Brain microvascular endothelial cell (primary cell): Measurements from ENCODE around the gene EMC6.
A peak's percentile ranks its signal among the peaks of the same experiment; 100 is the strongest.

Source experiments
- DNase-seq: peaks from one replicate; pipeline ENCODE4 v3.0.0-alpha.2; 2020
- H3K27ac ChIP-seq: fragments of 250-450 bp; sonication (Bioruptor Pico); 2 replicates; pipeline ENCODE4 v1.5.1; 2020; ENCODE audit warnings: mild to moderate bottlenecking, moderate library complexity
- H3K27me3 ChIP-seq: fragments of 250-450 bp; sonication (Bioruptor Pico); replicated peaks from 2 replicates; pipeline ENCODE4 v1.5.1; 2020; ENCODE audit warnings: mild to moderate bottlenecking
- H3K36me3 ChIP-seq: fragments of 250-450 bp; sonication (Bioruptor Pico); replicated peaks from 2 replicates; pipeline ENCODE4 v1.5.1; 2020; ENCODE audit warnings: mild to moderate bottlenecking
- H3K4me3 ChIP-seq: 2 replicates; pipeline ENCODE4 v1.5.1; 2011; ENCODE audit warnings: low read depth, mild to moderate bottlenecking, control low read depth, low read length, moderate library complexity
- in situ Hi-C: cut with HindIII; loops from 2 replicates; pipeline ENCODE4 v1.10.0; 2017; ENCODE audit warnings: low sequenced_read_pairs, low pct_ligation_motif_present
- TF ChIP-seq, protein P1 (sequence below): IDR thresholded peaks from 2 replicates; pipeline ENCODE4 v1.5.1; 2011; ENCODE audit warnings: low read depth, mild to moderate bottlenecking, moderate library complexity, low read length, control low read depth, inconsistent platforms; ENCODE audit errors: missing control alignments

Gene EMC6

DNA sequence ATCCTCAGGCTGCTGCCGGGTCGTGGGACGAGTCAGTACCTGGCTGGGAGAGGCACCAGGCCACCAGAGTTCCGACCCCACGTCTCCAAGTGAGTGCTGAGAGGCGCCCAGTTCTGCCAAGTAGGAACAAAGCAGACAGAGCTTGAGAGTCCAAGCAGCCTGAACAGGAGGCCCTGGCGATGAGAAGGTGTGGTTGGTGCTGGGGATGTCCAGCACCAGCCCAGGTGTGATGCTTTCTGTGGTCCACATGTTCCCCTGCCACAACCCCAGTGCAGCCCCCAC lies 11.1 kb upstream of the EMC6 start:
- H3K36me3 ChIP-seq: peaks cover 3% of the 10 kb centered on the region
- in situ Hi-C loops: no loop called here
- H3K27ac ChIP-seq: no peak overlapping the region
- no peaks in the 10 kb centered on the region for H3K27me3 ChIP-seq
- no peak overlapping the region for H3K4me3 ChIP-seq
- no peak for DNase-seq
- TF ChIP-seq, protein P1, sequence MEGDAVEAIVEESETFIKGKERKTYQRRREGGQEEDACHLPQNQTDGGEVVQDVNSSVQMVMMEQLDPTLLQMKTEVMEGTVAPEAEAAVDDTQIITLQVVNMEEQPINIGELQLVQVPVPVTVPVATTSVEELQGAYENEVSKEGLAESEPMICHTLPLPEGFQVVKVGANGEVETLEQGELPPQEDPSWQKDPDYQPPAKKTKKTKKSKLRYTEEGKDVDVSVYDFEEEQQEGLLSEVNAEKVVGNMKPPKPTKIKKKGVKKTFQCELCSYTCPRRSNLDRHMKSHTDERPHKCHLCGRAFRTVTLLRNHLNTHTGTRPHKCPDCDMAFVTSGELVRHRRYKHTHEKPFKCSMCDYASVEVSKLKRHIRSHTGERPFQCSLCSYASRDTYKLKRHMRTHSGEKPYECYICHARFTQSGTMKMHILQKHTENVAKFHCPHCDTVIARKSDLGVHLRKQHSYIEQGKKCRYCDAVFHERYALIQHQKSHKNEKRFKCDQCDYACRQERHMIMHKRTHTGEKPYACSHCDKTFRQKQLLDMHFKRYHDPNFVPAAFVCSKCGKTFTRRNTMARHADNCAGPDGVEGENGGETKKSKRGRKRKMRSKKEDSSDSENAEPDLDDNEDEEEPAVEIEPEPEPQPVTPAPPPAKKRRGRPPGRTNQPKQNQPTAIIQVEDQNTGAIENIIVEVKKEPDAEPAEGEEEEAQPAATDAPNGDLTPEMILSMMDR: no peak

DNA sequence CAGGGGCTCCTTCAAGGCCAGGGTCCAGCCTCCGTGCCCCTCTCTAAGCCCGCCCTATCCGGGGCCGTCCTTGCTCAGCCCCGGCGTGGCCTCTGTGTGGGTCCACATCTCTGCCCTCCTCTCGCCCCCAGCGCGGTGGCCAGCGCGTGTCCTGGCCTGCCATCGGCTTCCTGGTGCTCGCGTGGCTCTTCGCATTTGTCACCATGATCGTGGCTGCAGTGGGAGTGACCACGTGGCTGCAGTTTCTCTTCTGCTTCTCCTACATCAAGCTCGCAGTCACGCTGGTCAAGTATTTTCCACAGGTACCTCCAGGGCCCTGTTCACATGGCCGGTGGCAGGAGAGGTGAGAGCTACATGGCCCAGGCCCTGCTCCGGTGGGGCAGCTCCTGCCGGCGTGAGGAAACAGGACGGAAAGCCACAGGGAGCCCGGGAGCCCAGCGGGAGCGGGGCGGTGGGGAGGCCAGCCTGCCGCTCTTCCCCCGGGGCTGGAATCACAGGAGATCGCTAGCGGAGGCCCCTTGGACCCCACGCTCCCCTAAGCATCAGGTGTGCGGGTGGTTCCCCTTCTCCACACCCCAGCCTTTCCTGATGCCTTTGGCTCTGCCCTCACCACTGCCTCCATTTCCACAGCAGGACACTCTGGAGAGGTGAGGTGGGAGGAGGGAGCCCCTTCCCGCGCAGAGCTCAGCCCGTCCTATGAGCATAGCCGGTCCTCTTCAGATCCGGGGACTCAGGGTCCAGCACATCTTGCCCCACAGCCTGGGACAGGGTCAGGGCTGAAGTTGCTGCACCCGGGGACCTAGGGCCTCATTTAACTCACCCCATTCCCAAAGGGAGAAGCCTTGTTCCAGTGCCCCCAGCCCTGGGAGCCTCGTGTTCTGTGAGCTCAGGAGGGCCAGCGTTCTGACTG lies 10.5 kb upstream of the EMC6 start:
- Histone ChIP-seq H3K27me3 (no peaks in the 10 kb centered on the region), H3K36me3 (peaks cover 5% of the 10 kb centered on the region), H3K27ac (no peak overlapping the region), H3K4me3 (no peak overlapping the region)
- TF ChIP-seq, protein P1: no peak
- no peak for DNase-seq
- in situ Hi-C loops: no loop called here

DNA sequence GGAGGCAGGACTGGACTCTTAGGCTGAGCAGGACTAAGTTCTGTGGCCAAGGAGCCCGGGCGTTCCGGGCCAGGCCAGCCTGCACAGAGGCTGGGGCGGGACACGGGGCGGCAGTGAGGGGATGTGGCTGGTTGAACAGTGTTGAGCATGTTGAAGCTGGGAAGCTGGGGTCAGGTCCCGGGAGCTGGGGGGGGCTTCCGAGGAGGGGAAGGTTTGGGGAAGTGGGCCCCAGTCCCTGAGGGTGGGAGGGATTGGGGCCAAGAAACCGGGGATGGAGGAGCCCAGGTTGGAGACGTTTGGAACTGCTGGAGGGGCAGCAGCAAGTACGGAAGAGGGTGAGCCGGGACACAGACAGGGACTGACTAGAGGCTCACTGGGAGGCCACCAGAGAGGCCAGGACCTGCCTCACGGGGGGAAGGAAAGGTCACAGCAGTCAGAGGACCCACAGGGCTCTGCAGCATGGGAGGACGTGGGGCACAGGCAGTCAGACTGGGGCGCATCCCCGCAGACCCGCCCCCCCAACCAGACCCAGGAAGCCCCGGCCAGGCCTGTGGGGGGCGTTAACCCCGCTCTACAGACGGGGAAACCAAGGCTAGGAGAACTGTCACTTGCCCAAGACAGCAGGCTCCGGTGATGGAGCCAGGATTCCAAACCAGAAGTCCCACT lies 9.7 kb upstream of the EMC6 start:
- TF ChIP-seq, protein P1: no peak
- Histone ChIP-seq H3K27ac (peak overlapping the region; percentile 49), H3K27me3 (no peaks in the 10 kb centered on the region), H3K36me3 (peaks cover 13% of the 10 kb centered on the region), H3K4me3 (no peak overlapping the region)
- in situ Hi-C loops: no loop called here
- DNase-seq: no peak

DNA sequence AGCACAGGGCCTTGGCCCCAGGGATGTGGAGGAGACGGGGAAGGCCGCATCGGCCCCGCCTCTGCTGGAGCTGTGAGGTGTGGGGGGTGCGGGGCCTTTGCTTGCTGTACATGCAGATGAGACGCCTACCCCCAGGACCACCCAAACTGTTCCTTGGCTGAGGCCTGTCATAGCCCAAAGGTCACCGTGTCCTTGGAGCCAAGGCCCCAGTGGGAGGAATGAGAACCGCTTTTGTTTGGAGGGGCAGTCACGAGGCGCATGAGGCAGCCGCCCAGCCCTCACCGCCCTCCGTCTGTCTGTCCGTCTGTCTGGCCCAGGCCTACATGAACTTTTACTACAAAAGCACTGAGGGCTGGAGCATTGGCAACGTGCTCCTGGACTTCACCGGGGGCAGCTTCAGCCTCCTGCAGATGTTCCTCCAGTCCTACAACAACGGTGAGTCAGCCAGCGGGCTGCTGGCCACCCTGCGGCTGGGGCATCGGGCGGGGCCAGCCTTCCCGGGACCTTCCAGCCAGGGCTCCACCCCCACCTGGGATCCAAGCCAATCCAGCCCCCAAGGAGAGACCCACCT lies 9.0 kb upstream of the EMC6 start:
- TF ChIP-seq, protein P1: peak; percentile 50
- in situ Hi-C loops: no loop called here
- H3K4me3 ChIP-seq: no peak overlapping the region
- peaks cover 20% of the 10 kb centered on the region for H3K36me3 ChIP-seq
- peak overlapping the region; percentile 49 for H3K27ac ChIP-seq
- peak; percentile 75 for DNase-seq
- H3K27me3 ChIP-seq: no peaks in the 10 kb centered on the region

DNA sequence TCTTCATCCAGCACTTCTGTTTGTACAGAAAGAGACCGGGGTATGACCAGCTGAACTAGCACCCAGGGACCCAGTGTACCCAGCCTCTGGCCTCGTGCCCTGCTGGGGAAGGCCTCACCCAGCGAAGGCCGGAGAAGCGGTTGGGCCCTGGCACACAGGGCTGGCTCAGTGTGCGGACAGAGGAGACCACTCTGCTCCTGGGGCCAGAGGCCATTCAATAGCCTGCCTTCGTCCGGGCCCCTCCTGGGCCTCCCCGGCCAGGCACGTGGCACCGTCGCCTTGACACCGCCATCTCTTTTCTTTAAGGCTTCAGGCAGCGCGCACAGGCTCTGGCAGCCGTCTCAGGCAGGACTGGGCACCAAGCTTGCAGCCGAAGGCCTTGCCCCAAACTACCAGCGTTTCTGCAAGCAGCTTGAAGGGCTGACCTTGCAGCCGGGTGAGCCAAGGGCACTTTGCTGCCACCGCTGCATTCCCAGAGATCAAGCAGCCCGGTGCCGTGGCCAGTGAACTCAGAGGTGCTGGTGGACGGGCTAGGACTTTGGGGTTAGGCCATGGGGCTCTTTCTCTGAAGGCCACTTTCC lies 8.2 kb upstream of the EMC6 start:
- no peak for DNase-seq
- Histone ChIP-seq H3K36me3 (peaks cover 23% of the 10 kb centered on the region), H3K27ac (peak overlapping the region; percentile 49), H3K27me3 (no peaks in the 10 kb centered on the region), H3K4me3 (no peak overlapping the region)
- TF ChIP-seq, protein P1: no peak
- in situ Hi-C loops: no loop called here
